Peyer's patch (tissue), 4 donors: ENCODE measurements around the gene PAPOLB. TPM values are rescaled to one million over a fixed set of nuclear protein-coding genes. Genes with fewer than 3 reads are reported as not detected.

Source experiments
- DNase-seq, 3 donors: peaks; one replicate each; pipeline ENCODE4 v3.0.0-alpha.2; 2017 to 2019
- H3K27ac ChIP-seq, 4 donors: fragments of 200-600 bp; sonication (generic); one replicate each; pipeline ENCODE4 v1.5.1; 2016 to 2019
- H3K27me3 ChIP-seq, 2 donors: fragments of 200-600 bp; sonication (generic); one replicate each; pipeline ENCODE4 v1.5.1; 2019
- H3K36me3 ChIP-seq, 3 donors: fragments of 200-600 bp; sonication (generic); one replicate each; pipeline ENCODE4 v1.5.1; 2016 to 2019
- H3K4me1 ChIP-seq, 4 donors: fragments of 200-600 bp; sonication (generic); one replicate each; pipeline ENCODE4 v1.5.1; 2016 to 2019
- H3K4me3 ChIP-seq, 4 donors: fragments of 200-600 bp; sonication (generic); 1 replicate in 3 of 4; 2 replicates in 1 of 4; pipeline ENCODE4 v1.5.1; 2016 to 2019; ENCODE audit warnings: mild to moderate bottlenecking in 1 of 4
- H3K9me3 ChIP-seq, 4 donors: fragments of 200-600 bp; sonication (generic); one replicate each; pipeline ENCODE4 v1.5.1; 2016 to 2019; ENCODE audit warnings: mild to moderate bottlenecking in 1 of 4
- CTCF ChIP-seq, 6 experiments: fragments of 450-650 bp in 4 of 6; fragments of 200-600 bp in 2 of 6; sonication (generic) in 1 of 6; IDR thresholded peaks; one replicate each; pipeline ENCODE4 v1.5.1; 2017 to 2019; ENCODE audit warnings: antibody characterized with exemption in 6 of 6, mild to moderate bottlenecking in 3 of 6, moderate library complexity in 1 of 6
- POLR2A ChIP-seq, 2 donors: fragments of 450-650 bp; IDR thresholded peaks; one replicate each; pipeline ENCODE4 v1.5.1; 2017; ENCODE audit warnings: antibody characterized with exemption in 2 of 2, mild to moderate bottlenecking in 2 of 2, moderate library complexity in 2 of 2
- total RNA-seq, 4 donors: library from RNA; depleted of rRNA; stranded (reverse); fragments of >200 nt; gene quantifications; one replicate each; pipeline ENCODE4 v1.1.0, GENCODE V29; 2016

PAPOLB gene
- total RNA-seq, 4 donors from 2014 or later = not detected

GRCh38 chr7:4866528-4867496 is 5.0 kb upstream of the PAPOLB start:
- TF ChIP-seq CTCF (IDR thresholded peaks at IDR 0.05) (no peak), POLR2A (IDR thresholded peaks at IDR 0.05) (no peak)
- H3K27me3 ChIP-seq = no peaks in the 10 kb centered on the region

GRCh38 chr7:4862156-4862555 is 326 bp upstream of the PAPOLB start:
- no peak for DNase-seq
- H3K4me3 ChIP-seq = peak overlapping the region in 2 of 4 donors; percentile 34 to 41
- H3K27me3 ChIP-seq = no peaks in the 10 kb centered on the region

More at GRCh38 chr7:4866528-4867496, 5.0 kb upstream of the PAPOLB start:
- Histone ChIP-seq H3K36me3 (no peaks in the 10 kb centered on the region), H3K27ac (no peak overlapping the region), H3K4me3 (no peak overlapping the region), H3K9me3 (peaks cover 0 to 7% (median 0%) of the 10 kb centered on the region in 4 donors), H3K4me1 (no peaks in the 10 kb centered on the region)
- no peak for DNase-seq

GRCh38 chr7:4861227-4861626 is 603 bp downstream of the PAPOLB start:
- H3K4me1 ChIP-seq = no peaks in the 10 kb centered on the region
- H3K27me3 ChIP-seq = no peaks in the 10 kb centered on the region
- H3K4me3 ChIP-seq = peak overlapping the region in 2 of 4 donors; percentile 10 to 41
- TF ChIP-seq POLR2A (IDR thresholded peaks at IDR 0.05) = no peak
- no peak for TF ChIP-seq CTCF (IDR thresholded peaks at IDR 0.05)
- DNase-seq = no peak
- peaks cover 0 to 6% (median 0%) of the 10 kb centered on the region in 4 donors for H3K9me3 ChIP-seq
- H3K36me3 ChIP-seq = no peaks in the 10 kb centered on the region
- H3K27ac ChIP-seq = no peak overlapping the region

More at GRCh38 chr7:4862156-4862555, 326 bp upstream of the PAPOLB start:
- Histone ChIP-seq H3K4me1 (no peaks in the 10 kb centered on the region), H3K9me3 (peaks cover 0 to 6% (median 0%) of the 10 kb centered on the region in 4 donors), H3K27ac (no peak overlapping the region), H3K36me3 (no peaks in the 10 kb centered on the region)
- TF ChIP-seq CTCF (IDR thresholded peaks at IDR 0.05) (no peak), POLR2A (IDR thresholded peaks at IDR 0.05) (no peak)

GRCh38 chr7:4857189-4857588 is 4.6 kb downstream of the PAPOLB start:
- no peak for DNase-seq

More at GRCh38 chr7:4857189-4857588, 4.6 kb downstream of the PAPOLB start:
- Histone ChIP-seq H3K4me1 (no peaks in the 10 kb centered on the region), H3K4me3 (no peak overlapping the region), H3K9me3 (peaks cover 0 to 6% (median 0%) of the 10 kb centered on the region in 4 donors), H3K27me3 (no peaks in the 10 kb centered on the region), H3K27ac (no peak overlapping the region), H3K36me3 (no peaks in the 10 kb centered on the region)
- TF ChIP-seq POLR2A (IDR thresholded peaks at IDR 0.05) = no peak
- no peak for TF ChIP-seq CTCF (IDR thresholded peaks at IDR 0.05)
